Smooth muscle cell (in vitro differentiated cells): ENCODE measurements around the gene ZC3H6. TPM values are rescaled to one million over a fixed set of nuclear protein-coding genes. Genes with fewer than 3 reads are reported as not detected.

Experiments used
- DNase-seq: peaks from one replicate; lab custom pipeline; 2025; ENCODE audit not compliant: unreplicated experiment; lab: John Stamatoyannopoulos, UW
- H2AFZ ChIP-seq: fragments of 200-600 bp; sonication (generic); 2 replicates; pipeline ENCODE4 v1.6.0; 2016; ENCODE audit warnings: antibody characterized with exemption, low read depth, mild to moderate bottlenecking
- H3F3A ChIP-seq: fragments of 200-600 bp; sonication (generic); 2 replicates; pipeline ENCODE4 v1.6.0; 2017; ENCODE audit warnings: antibody characterized with exemption, low read depth
- H3K27ac ChIP-seq: fragments of 200-600 bp; sonication (generic); 2 replicates; pipeline ENCODE4 v1.5.1; 2016; ENCODE audit warnings: low read depth, mild to moderate bottlenecking
- H3K27me3 ChIP-seq: fragments of 200-600 bp; sonication (generic); 2 replicates; pipeline ENCODE4 v1.6.1; 2016; ENCODE audit warnings: low read depth, mild to moderate bottlenecking
- H3K36me3 ChIP-seq: fragments of 200-600 bp; sonication (generic); 2 replicates; pipeline ENCODE4 v1.5.1; 2016; ENCODE audit warnings: low read depth
- H3K4me1 ChIP-seq: fragments of 200-600 bp; sonication (generic); 2 replicates; pipeline ENCODE4 v1.5.1; 2016; ENCODE audit warnings: low read depth
- H3K4me2 ChIP-seq: fragments of 200-600 bp; sonication (generic); 2 replicates; pipeline ENCODE4 v1.6.0; 2016; ENCODE audit warnings: mild to moderate bottlenecking
- H3K4me3 ChIP-seq: fragments of 200-600 bp; sonication (generic); 2 replicates; pipeline ENCODE4 v1.5.1; 2016; ENCODE audit warnings: mild to moderate bottlenecking
- H3K79me2 ChIP-seq: fragments of 200-600 bp; sonication (generic); 2 replicates; pipeline ENCODE4 v1.6.0; 2016; ENCODE audit warnings: low read depth, mild to moderate bottlenecking
- H3K9ac ChIP-seq: fragments of 200-600 bp; sonication (generic); 2 replicates; pipeline ENCODE4 v1.6.0; 2016; ENCODE audit warnings: low read depth
- H3K9me3 ChIP-seq: fragments of 200-600 bp; sonication (generic); replicated peaks from 2 replicates; pipeline ENCODE4 v1.5.1; 2016; ENCODE audit warnings: low read depth
- H4K20me1 ChIP-seq: fragments of 200-600 bp; sonication (generic); 2 replicates; pipeline ENCODE4 v1.6.0; 2016; ENCODE audit warnings: low read depth
- WGBS: methylation state at CpG from one replicate; pipeline ENCODE4 v1.1.7; 2016; ENCODE audit warnings: low lambda C conversion rate; 5-methylcytosine and 5-hydroxymethylcytosine counted together
- polyA plus RNA-seq: library from polyadenylated mRNA; unstranded; fragments of >200 nt; fragmentation: Nextera tagmentation; extraction: Ambion mirVana; gene quantifications from 2 replicates; pipeline ENCODE4 v1.2.1, GENCODE V29; 2016
- total RNA-seq: library from RNA; depleted of rRNA; stranded (reverse); fragments of >200 nt; gene quantifications from 2 replicates; pipeline ENCODE4 v1.2.3, GENCODE V29; 2014
- TF ChIP-seq, protein P1 (sequence below): fragments of 200-600 bp; sonication (generic); IDR thresholded peaks from 2 replicates; pipeline ENCODE4 v1.5.1; 2017; ENCODE audit warnings: borderline replicate concordance, mild to moderate bottlenecking, antibody characterized with exemption; ENCODE audit not compliant: insufficient read depth, poor library complexity, severe bottlenecking

ZC3H6 gene
- total and polyA plus RNA-seq, 2 experiments from 2014 or later, result 1.9 to 8.4 TPM

DNA sequence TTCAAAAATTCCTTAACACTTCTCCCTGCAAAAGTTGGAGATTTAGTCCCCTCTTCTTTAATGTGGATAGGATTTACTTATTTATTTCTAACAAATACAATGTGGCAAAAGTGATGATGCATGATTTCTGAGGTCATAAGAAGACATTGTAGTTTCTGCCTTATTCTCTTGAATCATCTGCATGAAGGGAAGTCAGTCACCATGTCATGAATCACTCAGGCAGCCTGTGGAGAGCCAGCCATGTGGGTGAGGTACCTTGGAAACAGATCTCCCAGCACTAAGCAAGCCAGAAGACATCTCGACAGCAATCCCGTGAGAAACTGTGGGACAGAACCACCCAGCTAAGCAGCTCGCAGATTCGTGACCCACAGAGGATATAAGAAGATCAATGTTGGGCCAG, 17.8 kb upstream of the ZC3H6 start:
- Histone ChIP-seq H2AFZ (no peak overlapping the region), H3K36me3 (no peaks in the 10 kb centered on the region), H3F3A (no peaks in the 10 kb centered on the region), H3K9ac (no peak overlapping the region), H3K4me3 (no peak overlapping the region), H3K9me3 (no peaks in the 10 kb centered on the region), H3K27me3 (no peaks in the 10 kb centered on the region), H3K4me1 (peaks cover 9% of the 10 kb centered on the region), H3K79me2 (peaks cover 10% of the 10 kb centered on the region), H3K27ac (no peak overlapping the region), H3K4me2 (no peak overlapping the region), H4K20me1 (no peaks in the 10 kb centered on the region)
- WGBS, result 79% methylated on average over 4 of the region's 4 CpGs
- DNase-seq, result no peak
- TF ChIP-seq, protein P1, sequence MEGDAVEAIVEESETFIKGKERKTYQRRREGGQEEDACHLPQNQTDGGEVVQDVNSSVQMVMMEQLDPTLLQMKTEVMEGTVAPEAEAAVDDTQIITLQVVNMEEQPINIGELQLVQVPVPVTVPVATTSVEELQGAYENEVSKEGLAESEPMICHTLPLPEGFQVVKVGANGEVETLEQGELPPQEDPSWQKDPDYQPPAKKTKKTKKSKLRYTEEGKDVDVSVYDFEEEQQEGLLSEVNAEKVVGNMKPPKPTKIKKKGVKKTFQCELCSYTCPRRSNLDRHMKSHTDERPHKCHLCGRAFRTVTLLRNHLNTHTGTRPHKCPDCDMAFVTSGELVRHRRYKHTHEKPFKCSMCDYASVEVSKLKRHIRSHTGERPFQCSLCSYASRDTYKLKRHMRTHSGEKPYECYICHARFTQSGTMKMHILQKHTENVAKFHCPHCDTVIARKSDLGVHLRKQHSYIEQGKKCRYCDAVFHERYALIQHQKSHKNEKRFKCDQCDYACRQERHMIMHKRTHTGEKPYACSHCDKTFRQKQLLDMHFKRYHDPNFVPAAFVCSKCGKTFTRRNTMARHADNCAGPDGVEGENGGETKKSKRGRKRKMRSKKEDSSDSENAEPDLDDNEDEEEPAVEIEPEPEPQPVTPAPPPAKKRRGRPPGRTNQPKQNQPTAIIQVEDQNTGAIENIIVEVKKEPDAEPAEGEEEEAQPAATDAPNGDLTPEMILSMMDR, result no peak

DNA sequence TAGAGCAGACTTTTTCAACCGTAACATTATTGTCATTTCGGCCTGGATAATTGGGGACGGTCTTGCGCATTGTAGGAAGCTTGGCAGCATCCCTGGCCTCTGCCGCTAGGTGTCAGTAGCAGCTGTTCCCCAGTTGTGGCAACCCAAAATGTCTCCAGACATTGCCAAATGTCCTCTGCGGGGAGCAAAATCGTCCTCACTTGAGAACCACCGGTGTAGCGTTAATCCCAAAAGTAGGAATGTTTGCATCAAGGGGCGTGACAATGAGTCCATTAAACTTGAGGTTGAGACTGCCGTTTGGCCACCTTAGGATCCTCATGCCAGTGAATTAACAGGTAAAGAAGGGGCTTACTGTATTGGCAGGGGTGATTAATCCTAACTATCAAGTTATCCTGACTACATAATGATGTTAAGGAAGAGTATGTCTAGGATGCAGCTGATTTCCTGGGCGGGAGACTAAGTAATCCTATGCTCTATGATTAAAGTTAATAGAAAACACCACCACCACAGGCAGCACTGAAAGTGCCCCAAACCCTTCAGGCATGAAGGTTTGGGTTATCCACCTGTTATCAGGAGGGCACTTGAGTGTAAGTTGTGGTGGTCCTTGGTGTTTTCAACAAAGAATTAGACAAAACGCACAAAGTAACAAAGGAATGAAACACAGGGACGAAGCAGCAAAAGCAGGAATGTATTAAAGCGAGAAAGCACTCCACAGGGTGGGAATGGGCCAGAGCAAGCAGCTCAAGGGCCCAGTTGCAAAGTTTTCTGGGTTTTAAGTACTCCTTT, 15.7 kb upstream of the ZC3H6 start:
- Histone ChIP-seq H3K4me1 (no peaks in the 10 kb centered on the region), H3K4me2 (peak overlapping the region; percentile 71), H3K9me3 (no peaks in the 10 kb centered on the region), H3K27me3 (no peaks in the 10 kb centered on the region), H2AFZ (peak overlapping the region; percentile 68), H4K20me1 (no peaks in the 10 kb centered on the region), H3F3A (no peaks in the 10 kb centered on the region), H3K9ac (no peak overlapping the region), H3K79me2 (no peaks in the 10 kb centered on the region), H3K27ac (no peak overlapping the region), H3K36me3 (no peaks in the 10 kb centered on the region), H3K4me3 (no peak overlapping the region)
- DNase-seq, result peak; percentile 13
- TF ChIP-seq, protein P1, result peak; percentile 87
- WGBS, result 31% methylated on average over 15 of the region's 15 CpGs

DNA sequence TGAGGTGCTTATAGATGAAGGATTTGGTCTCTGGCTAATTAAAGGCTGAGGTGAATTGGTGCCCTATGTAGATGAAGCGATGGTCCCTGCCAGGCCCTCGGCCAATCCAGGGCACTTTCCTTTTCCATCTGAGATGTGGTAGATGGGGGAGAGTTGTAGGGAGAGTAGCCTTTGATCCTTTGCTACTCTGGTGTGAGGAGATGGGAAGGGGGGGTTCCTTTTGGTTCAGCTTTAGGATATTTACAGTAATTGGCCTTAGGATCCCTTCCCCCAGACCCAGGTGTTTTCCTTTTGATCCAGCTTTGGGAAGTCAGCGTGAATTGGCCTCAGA, 15.1 kb upstream of the ZC3H6 start:
- Histone ChIP-seq H3K79me2 (no peaks in the 10 kb centered on the region), H3K27ac (no peak overlapping the region), H3K27me3 (no peaks in the 10 kb centered on the region), H3K9me3 (no peaks in the 10 kb centered on the region), H4K20me1 (no peaks in the 10 kb centered on the region), H3K9ac (no peak overlapping the region), H3K4me1 (no peaks in the 10 kb centered on the region), H3K4me3 (no peak overlapping the region), H3K4me2 (no peak overlapping the region), H2AFZ (peak overlapping the region; percentile 68), H3F3A (no peaks in the 10 kb centered on the region), H3K36me3 (no peaks in the 10 kb centered on the region)
- DNase-seq, result no peak
- TF ChIP-seq, protein P1, result no peak
- WGBS, result 95% methylated on average over 3 of the region's 3 CpGs

DNA sequence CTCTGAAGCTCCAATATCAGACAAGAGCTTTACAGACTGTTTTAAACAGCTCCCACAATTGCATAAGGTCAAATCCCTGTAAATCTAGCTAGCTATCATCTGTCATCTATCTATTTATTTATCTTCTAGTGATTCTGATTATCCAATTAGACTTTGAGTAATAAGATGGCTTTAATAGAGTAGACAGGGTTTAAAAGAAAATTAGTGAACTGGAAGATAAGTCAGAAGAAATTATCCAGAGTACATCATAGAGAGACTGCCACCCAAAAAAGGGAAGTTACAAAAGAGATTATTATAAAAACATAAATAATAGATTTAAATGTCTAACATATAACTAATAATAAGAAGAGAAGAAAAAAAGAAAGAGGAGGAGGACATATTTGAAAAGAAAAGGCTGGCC, 12.5 kb upstream of the ZC3H6 start:
- Histone ChIP-seq H3F3A (no peaks in the 10 kb centered on the region), H3K4me3 (no peak overlapping the region), H3K4me2 (no peak overlapping the region), H3K36me3 (no peaks in the 10 kb centered on the region), H4K20me1 (no peaks in the 10 kb centered on the region), H2AFZ (no peak overlapping the region), H3K9ac (no peak overlapping the region), H3K27me3 (no peaks in the 10 kb centered on the region), H3K79me2 (no peaks in the 10 kb centered on the region), H3K4me1 (no peaks in the 10 kb centered on the region), H3K27ac (no peak overlapping the region), H3K9me3 (no peaks in the 10 kb centered on the region)
- no peak for DNase-seq
- TF ChIP-seq, protein P1, result no peak
